ENCODE data around the gene TLCD5.

DNA sequence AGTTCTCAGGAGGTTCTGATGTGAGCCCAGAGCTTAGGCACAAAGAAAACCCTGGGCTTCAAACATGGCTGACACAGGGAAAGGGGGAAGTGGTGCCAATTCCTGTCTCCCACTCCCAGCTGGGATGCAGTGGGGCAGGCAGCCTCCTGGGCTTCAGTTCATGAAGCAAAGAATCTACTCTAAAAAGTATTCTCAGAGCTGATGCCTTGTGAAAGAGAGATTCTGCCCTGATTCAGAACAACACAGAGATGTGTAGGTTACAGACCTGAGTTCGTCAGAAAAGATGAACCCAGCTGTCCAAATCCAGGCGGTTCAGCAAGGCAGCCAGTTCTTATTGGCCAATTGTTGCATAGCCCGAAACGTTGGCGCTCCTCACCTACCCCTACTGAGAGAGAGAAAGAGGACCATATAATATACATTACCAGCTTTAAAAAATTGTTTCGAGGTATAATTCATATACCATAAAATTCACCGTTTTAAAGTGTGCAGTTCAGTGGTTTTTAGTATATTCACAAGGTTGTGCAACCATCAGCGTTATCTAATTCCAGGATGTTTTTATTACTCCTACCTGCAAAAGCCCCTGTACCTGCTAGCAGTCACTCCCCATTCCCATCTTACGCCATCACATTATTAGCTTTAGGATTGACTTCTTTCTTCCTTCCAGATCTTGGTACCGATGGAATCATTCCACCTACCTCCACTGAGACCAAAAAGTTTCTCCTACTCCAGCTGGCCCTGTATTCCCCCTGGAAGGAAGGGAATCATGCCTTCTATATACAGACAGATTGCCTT, 7.2 kb upstream of the TLCD5 start:
- TF ChIP-seq, protein P1, sequence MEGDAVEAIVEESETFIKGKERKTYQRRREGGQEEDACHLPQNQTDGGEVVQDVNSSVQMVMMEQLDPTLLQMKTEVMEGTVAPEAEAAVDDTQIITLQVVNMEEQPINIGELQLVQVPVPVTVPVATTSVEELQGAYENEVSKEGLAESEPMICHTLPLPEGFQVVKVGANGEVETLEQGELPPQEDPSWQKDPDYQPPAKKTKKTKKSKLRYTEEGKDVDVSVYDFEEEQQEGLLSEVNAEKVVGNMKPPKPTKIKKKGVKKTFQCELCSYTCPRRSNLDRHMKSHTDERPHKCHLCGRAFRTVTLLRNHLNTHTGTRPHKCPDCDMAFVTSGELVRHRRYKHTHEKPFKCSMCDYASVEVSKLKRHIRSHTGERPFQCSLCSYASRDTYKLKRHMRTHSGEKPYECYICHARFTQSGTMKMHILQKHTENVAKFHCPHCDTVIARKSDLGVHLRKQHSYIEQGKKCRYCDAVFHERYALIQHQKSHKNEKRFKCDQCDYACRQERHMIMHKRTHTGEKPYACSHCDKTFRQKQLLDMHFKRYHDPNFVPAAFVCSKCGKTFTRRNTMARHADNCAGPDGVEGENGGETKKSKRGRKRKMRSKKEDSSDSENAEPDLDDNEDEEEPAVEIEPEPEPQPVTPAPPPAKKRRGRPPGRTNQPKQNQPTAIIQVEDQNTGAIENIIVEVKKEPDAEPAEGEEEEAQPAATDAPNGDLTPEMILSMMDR (IDR thresholded peaks at IDR 0.05), result no peak
- TF ChIP-seq POLR2A (IDR thresholded peaks at IDR 0.05), result no peak
